GM03348 (cell line): ENCODE measurements around the gene MPL.

ENCODE experiments used
- DNase-seq: peaks from one replicate; pipeline ENCODE4 v3.0.0; 2012; ENCODE audit warnings: low spot score

The MPL gene

DNA sequence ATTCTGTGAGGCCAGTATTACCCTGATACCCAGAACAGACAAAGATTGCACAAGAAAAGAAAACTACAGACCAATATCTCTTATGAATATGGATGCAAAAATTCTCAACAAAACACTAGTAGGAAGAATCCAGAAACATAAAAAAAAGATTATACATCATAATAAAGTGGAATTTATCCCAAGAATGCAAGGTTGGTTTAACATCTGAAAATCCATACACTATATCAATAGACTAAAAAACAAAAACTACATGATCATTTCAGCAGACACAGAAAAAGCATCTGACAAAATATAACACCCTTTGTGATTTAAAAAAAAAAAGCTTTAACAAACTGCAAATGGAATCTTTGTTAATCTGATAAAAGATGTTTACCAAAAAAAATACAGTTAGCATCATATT lies 12.2 kb upstream of the MPL start:
- no peak for DNase-seq

DNA sequence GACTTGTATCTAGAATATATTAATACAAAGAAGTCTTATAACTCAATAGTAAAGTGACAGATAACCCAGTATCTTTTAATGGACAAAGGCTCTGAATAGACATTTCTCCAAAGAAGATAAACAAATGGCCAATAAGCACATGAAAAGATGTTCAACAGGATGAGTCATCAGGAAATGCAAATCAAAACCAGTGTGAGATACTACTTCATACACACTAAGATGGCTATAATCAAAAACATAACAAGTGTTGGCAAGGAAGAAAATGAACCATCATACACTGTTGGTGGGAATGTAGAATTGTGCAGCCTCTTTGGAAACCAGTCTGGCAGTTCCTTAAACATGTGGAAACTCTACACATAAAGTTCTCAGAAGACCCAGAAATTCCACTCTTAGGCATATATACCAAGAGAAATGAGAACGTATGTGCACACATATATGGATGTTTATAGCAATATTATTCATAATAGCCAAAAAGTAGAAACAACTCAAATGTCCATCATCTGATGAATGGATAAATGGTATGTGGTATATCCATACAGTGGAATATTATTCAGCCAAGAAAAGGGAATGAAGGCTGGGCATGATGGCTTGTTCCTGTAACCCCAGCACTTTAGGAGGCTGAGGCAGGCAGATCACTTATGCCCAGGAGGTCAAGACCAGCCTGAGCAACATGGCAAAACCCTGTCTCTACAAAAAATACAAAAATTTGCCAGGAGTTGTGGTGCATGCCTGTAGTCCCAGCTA lies 9.9 kb upstream of the MPL start:
- DNase-seq: no peak

DNA sequence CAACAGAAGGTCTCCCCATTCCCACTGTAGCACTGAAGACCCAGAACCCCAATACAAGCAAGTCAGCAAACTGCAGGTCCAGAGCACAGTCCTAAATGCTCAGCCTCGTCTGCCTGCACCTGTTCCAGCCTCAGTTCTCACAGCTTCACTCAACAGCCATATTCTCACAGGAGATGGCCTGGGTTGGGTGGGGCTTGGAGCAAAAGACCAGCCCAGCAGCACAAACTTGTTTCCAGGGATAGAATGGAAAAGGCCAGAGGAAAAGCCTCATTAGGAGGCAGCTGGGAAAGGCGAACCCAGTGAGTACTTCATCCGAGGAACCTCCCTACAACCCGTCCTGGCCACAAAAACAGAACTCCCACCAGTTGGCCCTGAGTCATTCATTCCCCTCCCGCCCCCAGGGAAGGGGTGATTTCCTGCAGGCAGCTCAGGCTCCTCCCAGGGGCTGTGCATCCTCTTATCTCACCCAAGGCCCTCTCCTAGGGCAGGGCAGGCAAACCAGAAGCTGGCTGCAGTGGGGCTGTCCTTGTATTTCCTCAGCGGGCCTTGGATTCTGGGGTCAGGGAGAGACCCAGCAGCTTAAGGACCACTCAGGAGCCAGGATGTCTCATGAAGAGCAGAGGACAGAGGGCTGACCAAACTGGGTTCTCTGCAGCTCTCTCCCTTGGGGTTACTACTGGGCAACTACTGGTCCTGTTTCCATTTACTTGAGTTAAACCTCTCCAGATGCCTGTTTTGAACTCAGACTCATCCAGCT lies 7.4 kb upstream of the MPL start:
- DNase-seq: peak; percentile 85

DNA sequence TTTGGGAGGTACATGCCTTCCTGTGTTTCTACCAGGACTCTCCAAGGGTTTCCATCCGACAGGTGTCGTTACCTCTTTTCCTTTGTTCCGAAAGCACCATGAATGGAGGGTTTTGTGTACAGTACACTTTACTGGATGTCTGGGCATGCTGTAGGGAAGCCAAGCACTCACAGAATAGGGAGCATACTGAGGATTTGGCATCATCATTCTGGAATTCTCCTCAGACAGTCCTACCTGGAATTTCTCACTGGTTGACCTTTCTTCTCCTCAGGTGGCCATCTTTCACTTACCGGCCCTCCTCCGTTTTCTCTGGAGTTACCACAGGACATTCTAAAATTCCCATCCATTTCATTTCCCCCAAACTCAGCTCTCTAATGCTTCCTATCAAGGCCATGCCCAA lies 5.9 kb upstream of the MPL start:
- DNase-seq: no peak

DNA sequence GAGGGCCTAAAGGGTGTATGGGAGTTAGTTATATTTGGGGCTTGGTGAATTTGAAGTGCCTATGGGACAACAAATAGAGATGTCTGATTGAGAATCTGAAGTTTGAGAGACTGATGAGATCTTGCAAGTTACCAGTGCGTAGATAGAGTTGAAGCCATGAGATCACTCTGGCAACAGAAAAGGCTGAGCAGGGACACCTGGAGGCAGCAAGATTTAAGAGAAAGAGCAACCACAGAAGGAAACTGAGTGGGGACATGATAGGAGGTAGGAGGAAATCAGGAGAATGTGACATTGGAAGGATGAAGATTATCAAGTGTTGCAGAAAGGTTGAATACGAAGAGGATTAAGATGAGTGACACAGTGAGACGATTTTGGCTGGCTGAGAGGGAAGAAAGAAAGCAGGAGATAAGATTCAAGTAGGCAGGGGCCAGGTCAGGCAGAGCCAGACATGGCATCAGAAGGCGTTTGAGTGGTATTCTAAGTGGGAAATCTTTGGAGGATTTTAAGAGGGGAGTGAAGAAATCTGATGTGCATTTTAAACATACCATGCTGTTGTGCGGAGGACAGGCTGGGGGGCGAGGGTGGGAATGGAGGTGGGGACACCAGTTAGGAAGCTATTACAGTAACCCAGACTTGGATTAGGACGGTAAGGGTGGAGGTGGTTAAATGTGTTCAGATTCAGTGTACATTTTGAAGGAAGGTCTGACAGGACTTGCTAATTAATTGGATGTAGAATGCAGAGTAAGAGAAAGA lies 3.0 kb upstream of the MPL start:
- DNase-seq: no peak

DNA sequence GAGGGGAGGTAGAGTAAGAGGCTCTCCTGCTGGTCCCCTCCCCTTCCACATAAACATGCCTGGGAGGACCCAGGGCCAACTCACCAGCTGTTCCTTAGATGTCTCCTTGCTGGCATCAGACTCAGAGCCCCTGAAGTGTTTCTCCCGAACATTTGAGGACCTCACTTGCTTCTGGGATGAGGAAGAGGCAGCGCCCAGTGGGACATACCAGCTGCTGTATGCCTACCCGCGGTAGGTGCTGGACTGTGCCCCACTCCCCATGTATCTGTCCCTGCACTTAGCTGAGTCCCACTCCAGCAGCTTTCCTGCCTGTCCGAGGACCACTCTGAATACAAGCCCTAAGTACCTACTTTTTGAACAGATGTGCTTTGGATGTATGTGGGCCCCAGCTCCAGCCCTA lies 383 bp downstream of the MPL start:
- DNase-seq: no peak

DNA sequence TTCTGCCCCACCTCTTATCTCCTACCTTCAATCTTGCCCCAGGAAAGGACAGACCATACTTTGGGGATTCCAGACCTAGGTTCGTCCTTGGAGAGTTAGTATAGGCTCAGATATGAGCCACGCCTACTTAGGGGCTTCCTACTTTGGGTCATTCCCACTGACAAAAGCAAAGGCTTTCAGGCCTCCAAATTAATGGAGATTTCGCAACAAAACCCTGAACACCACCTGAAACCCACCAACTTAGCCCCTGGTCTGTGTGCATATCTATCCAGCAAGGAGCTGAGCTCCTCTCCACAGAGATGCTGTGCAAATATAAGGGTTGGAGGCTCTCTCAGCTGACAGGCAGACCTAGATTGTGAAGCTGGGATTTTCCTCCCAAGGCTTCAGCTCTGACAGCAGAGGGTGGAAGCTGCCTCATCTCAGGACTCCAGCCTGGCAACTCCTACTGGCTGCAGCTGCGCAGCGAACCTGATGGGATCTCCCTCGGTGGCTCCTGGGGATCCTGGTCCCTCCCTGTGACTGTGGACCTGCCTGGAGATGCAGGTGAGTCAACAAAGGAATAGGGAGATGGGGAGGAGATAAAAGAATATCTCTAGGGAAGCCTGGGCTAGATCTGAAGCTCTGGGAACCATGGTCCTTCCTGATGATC lies 2.1 kb downstream of the MPL start:
- no peak for DNase-seq

DNA sequence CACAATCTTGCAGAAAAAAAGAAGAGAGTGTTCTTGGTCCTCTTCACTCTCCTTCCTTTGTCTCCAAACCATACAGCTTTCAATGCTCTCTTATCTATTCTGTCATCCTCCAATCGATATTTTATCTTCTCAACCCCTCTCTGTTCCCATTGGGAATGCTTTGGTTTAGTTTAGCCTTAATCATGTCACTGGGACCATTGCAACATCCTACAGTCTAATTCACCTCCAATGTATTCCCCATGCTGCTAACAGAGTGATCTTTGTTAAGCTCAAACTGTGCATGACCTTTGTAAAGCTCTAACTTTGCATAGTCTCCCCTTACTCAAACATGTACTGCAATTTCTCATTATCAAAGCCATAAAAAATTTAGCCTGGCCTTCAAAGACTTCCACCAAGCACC lies 2.9 kb downstream of the MPL start:
- DNase-seq: no peak

DNA sequence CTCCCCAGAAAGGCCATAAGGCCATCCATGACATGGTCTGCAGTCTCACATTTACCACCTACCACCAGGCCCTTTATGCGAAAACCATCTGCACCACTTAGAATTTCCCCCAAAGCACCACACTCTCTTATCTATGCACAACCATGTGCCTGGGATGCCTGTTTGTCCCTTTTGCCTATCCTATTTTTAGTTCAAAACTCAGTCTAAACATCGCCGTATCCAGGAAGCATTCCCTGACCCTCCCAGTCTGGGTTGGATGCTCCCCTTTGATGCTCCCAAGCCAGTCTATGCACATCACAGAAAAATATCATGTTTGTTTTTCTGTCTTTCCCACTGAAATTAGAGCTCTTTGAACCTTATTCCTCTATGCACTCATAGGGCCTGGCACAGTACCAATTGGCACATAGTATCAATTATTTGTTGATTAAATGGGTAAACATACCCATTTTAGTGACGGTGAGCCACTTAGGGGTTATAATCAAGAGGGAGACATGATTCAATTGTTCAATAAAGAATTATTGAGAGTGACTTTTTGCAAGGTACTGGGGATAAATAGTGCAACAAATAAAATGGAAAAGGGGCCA lies 6.7 kb downstream of the MPL start:
- no peak for DNase-seq

DNA sequence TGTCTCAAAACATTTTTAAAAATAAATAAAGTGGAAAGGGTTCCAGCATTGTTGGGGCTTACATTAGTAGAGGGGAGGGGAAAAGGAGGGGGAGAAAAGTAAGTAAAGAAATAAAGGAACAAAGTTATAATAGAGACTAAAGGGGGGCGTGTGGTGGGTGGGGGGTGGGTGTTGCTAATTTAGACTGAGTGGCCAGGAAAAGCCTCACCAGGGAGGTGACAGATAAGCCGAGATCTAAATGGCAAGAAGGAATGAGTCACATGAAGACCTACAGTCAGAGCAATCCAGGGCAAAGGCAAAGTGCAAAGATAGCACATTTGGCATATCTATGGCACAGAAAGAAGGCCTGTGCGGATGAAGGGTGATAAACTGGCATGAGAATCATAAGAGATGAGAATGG lies 7.5 kb downstream of the MPL start:
- DNase-seq: no peak

DNA sequence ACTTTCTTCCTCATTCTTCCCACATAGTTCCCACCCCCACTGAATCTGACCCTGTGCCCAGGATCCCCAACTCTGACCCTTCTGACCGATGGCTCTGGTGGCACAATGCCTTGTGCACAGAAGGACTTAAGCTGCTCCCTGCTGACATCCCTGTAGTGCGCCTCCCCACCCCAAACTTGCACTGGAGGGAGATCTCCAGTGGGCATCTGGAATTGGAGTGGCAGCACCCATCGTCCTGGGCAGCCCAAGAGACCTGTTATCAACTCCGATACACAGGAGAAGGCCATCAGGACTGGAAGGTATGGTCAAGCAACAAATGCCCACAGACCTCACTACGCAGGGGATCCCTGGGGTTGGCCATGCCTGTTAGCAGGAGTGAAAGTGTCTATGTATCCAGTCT lies 9.0 kb downstream of the MPL start:
- DNase-seq: no peak

DNA sequence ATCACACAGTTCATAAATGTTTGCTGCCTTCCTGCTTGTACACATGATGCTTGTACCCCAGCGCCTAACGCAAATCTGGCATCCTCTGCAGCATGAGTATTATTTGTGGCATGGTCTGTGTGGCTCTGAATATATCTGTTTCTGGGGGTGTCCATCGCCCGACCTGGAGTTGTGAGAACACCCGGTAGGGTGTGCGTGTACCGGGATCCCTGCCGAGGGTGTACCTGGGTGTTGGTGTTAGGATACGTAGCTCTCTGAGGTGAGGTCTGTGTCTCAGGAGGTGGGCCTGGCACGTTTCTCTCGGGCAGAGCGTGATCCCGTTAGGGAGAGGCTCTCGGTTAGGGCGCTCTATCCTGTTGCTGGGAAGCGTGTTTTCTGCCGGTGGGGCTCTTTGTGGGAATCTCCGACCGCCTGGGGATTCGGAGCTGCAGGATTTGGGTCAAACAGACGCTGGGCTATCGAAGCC lies 10.8 kb downstream of the MPL start:
- peak; percentile 26 for DNase-seq

DNA sequence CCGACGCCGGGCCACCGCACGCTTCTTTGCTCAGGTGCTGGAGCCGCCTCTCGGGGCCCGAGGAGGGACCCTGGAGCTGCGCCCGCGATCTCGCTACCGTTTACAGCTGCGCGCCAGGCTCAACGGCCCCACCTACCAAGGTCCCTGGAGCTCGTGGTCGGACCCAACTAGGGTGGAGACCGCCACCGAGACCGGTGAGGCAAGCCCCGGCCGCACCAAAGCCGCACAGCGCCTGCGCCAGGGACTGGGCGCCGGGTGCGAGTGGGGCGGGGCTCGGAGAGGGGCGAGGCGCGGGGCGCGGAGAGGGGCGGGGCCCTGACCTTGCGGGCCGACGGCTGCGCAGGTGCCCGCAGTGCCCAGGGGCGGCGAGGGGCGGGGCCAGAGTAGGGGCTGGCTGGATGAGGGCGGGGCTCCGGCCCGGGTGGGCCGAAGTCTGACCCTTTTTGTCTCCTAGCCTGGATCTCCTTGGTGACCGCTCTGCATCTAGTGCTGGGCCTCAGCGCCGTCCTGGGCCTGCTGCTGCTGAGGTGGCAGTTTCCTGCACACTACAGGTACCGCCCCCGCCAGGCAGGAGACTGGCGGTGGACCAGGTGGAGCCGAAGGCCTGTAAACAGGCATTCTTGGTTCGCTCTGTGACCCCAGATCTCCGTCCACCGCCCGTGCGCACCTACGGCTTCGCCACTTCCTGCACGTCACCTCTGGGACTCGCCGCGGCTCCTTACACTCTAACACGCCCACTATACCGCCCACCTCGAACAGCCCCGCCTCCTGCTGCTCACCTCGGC lies 11.4 kb downstream of the MPL start:
- peak; percentile 83 for DNase-seq

DNA sequence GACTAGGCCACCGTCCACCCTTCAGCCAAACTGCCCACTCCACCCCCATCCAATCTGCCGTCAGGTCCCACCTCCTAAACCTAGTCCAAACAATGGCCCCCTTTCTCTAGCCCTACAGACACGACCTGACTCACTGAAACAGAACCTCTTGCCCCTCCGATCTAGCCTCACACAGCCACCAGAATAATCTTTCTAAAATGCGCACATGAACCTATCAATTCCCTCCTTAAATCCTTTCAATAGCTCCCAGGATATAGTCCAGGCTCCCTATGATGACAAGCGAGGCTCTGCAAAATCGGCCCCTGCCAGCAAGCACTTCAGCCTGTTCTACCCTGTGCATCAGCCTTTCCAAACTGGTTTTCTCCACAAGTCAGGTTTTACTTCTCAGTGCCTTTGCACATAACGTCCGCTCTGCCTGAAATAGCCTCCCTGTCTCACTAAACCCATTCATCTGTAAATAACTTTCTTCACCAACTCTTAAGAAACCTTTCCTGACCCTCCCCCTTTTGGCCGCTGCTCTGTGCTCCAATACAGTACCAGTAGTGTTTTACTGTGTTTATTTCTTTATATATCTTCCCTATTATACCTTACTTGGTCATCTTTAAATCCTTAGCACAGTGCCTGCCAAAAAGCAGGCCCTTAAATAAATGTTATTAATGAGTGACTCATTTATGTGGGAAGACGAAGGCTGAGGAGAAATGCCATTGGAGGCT lies 12.1 kb downstream of the MPL start:
- no peak for DNase-seq

DNA sequence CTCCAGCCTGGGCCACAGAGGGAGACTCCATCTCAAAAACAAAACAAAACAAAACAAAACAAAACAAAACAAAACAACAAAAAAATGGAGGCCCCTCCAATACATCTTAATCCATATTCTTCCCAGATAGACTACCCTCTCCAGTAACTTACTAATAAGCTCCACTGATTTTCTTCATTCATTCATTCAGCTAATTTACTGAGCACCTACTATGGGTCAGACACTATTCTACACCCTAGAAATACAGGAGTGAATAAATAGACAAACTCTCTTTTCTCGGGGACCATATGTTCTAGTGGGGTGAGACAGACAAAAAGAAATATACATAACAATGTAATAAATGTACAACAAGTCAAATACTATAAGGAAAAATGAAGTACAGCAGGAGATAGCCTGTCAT lies 13.4 kb downstream of the MPL start:
- DNase-seq: no peak

DNA sequence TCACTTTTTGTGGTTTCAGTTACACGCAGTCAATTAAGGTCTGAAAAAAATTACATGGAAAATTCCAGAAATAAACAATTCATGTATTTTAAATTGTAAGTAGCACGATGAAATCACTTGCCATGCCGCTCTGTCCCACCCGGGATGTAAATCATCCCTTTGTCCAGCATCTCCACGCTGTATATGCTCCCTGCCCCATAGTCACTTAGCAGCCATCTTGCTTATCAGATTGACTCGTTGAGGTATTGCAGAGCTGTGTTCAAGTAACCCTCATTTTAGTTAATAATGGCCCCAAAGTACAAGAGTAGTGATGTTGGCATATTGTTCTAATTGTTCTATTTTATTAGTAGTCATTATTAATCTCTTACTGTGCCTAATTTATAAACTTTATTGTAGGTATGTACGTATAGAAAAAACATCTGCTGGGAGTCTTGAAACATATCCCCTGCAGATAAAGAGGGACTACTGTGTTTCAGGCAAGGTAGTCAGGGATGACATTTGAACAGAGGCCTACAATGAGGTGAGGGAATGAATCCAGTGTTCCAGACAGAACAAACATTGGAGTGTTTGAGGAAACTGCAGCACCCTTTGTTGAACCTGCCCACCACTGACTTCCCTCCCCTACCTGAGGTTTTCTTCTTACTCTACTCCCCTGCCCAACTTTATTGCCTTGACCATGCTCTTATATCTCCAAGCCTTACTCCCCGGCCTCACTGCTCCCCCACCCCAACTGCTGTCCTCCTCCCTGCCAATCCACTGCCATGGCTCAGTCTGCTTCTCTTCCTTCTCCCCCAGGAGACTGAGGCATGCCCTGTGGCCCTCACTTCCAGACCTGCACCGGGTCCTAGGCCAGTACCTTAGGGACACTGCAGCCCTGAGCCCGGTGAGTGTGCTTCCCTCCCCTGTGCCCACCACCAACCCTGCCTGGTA lies 14.1 kb downstream of the MPL start:
- DNase-seq: no peak

DNA sequence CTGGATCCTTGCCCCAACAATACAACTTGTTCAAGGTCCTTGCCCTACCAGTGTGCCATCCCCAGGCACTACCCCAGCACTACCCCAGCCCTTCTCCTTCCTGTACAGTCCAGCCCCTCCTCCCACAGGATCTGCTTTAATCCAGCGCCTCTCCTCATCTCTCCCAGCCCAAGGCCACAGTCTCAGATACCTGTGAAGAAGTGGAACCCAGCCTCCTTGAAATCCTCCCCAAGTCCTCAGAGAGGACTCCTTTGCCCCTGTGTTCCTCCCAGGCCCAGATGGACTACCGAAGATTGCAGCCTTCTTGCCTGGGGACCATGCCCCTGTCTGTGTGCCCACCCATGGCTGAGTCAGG lies 14.7 kb downstream of the MPL start:
- no peak for DNase-seq

DNA sequence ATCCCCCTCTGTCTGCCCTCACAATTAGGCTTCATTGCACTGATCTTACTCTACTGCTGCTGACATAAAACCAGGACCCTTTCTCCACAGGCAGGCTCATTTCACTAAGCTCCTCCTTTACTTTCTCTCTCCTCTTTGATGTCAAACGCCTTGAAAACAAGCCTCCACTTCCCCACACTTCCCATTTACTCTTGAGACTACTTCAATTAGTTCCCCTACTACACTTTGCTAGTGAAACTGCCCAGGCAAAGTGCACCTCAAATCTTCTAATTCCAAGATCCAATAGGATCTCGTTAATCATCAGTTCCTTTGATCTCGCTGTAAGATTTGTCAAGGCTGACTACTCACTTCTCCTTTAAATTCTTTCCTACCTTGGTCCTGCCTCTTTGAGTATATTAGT lies 15.3 kb downstream of the MPL start:
- no peak for DNase-seq

DNA sequence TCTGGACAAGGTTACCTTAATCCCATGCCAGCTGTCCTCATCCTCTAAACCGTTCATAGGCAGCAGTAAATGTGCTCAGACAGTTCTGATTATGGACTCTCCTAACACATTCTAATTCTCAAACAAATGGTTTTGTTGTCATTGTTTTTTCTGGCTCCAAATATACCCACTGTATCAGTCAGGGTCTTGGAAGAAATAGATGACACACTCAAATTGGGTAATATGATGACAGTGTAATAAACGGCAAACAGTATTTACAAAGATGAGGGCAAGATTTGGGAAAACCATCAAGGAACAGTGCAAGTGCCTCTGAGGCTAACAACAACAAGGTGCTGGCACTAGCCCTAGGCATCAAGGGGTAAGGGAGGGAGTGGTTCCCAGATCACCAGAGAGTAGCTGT lies 16.9 kb downstream of the MPL start:
- DNase-seq: no peak

DNA sequence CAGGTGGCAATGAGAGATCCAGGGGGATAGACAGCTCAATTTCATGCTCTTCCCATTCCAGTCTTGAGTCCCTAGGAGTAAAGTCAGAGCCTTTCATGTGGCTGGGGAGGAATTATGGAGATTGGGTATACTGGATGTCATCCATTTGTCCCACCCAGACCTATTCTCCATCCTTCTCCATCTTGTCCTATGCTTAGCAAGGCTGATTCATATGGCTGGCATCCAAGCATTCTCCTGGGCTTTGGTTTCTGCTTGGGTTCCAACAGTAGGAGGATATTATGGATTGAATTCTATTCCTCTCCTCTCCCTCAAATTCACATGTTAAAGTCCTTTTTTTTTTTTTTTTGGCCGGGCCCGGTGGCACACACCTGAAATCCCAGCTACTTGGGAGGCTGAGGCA lies 17.3 kb downstream of the MPL start:
- no peak for DNase-seq
